HepG2 (cell line): Measurements from ENCODE around the gene COL4A2. TPM values are rescaled to one million over a fixed set of nuclear protein-coding genes. Genes with fewer than 3 reads are reported as not detected.

Experiments
- ATAC-seq: fragments of 200-7000 bp; cut with Tn5 transposase; 3 replicates; pipeline ENCODE4 v1.9.1; 2020; ENCODE audit warnings: mild to moderate bottlenecking, moderate library complexity
- BruUV-seq: library from RNA; stranded (reverse); fragments of 400-500 nt; replicated peaks from 2 replicates; lab custom pipeline; 2021; lab: Mats Ljungman, UMichigan
- CTCF ChIA-PET: fragments of 300-600 bp; formaldehyde crosslinking; extraction: SDS; loops from one replicate; lab custom pipeline; 2021; ENCODE audit warnings: low total read pairs, inconsistent platforms, low intra/inter-chr PET ratio; lab: Yijun Ruan, JAX
- POLR2A ChIA-PET: fragments of 350-600 bp; sonication (Branson Sonifier 250); formaldehyde crosslinking; loops from one replicate; lab custom pipeline; 2020; ENCODE audit warnings: antibody characterized with exemption, inconsistent platforms; lab: Yijun Ruan, JAX
- DNase-seq: peaks from one replicate; pipeline ENCODE4 v3.0.0-alpha.2; 2015; ENCODE audit warnings: low spot score
- FAIRE-seq: peaks from 3 replicates; lab custom pipeline; 2011; peaks lifted over from hg19 to GRCh38; lab: Jason Lieb, UNC
- H2AFZ ChIP-seq: one replicate; pipeline ENCODE4 v1.6.1; 2011; ENCODE audit warnings: low read length, inconsistent platforms
- H3K27ac ChIP-seq: fragments of 300-600 bp; 3 replicates; pipeline ENCODE4 v1.8.0; 2011; ENCODE audit warnings: mixed run types, mild to moderate bottlenecking, mixed read lengths, low read length, inconsistent platforms; ENCODE audit not compliant: insufficient read depth; ENCODE audit errors: extremely low read length
- H3K27me3 ChIP-seq, 2 experiments: fragments of 200-600 bp in 1 of 2; 2 replicates in 1 of 2; 3 replicates in 1 of 2; pipeline versions ENCODE4 v1.6.0 to v1.8.0; 2011; ENCODE audit warnings: low read length in 2 of 2, mild to moderate bottlenecking in 2 of 2, moderate library complexity in 2 of 2, inconsistent platforms in 1 of 2; ENCODE audit not compliant: insufficient read depth in 2 of 2, control insufficient read depth in 1 of 2
- H3K36me3 ChIP-seq, 2 experiments: fragments of 200-600 bp in 1 of 2; replicated peaks in 1 of 2; 2 replicates in 1 of 2; 3 replicates in 1 of 2; pipeline versions ENCODE4 v1.5.1 to v1.8.0; 2011; ENCODE audit warnings: low read length in 2 of 2, inconsistent platforms in 1 of 2; ENCODE audit not compliant: insufficient read depth in 2 of 2, control insufficient read depth in 1 of 2
- H3K4me1 ChIP-seq: 2 replicates; pipeline ENCODE4 v1.5.1; 2012; ENCODE audit warnings: low read length, inconsistent platforms; ENCODE audit not compliant: insufficient read depth
- H3K4me2 ChIP-seq: 2 replicates; pipeline ENCODE4 v1.6.0; 2011; ENCODE audit warnings: low read depth, low read length, inconsistent platforms
- H3K4me3 ChIP-seq, 3 experiments: fragments of 200-600 bp in 1 of 3; sonication (generic), shearing (Covaris generic) in 1 of 3; replicated peaks in 1 of 3; 2 replicates each; pipeline ENCODE4 v1.5.1; 2011 to 2016; ENCODE audit warnings: low read length in 3 of 3, inconsistent platforms in 2 of 3, low read depth in 2 of 3, mild to moderate bottlenecking in 2 of 3, control low read depth in 1 of 3, mixed read lengths in 1 of 3; ENCODE audit not compliant: insufficient read depth in 1 of 3
- H3K79me2 ChIP-seq: one replicate; pipeline ENCODE4 v1.6.1; 2011; ENCODE audit warnings: low read length, inconsistent platforms; ENCODE audit not compliant: insufficient read depth
- H3K9ac ChIP-seq: 2 replicates; pipeline ENCODE4 v1.6.0; 2011; ENCODE audit warnings: mild to moderate bottlenecking, low read depth, low read length, inconsistent platforms; ENCODE audit not compliant: insufficient read depth
- H3K9me3 ChIP-seq: 2 replicates; pipeline ENCODE4 v1.5.1; 2012; ENCODE audit warnings: mild to moderate bottlenecking, low read length
- H4K20me1 ChIP-seq: 2 replicates; pipeline ENCODE4 v1.6.0; 2011; ENCODE audit warnings: inconsistent platforms, mild to moderate bottlenecking, low read length, moderate library complexity; ENCODE audit not compliant: insufficient read depth
- BRD4 ChIP-seq: sonication (generic); formaldehyde crosslinking; IDR thresholded peaks from 2 replicates; pipeline ENCODE4 v1.4.0; 2020; ENCODE audit warnings: missing genetic modification reagents
- PRPF4 ChIP-seq: fragments of 200-400 bp; formaldehyde crosslinking; IDR thresholded peaks from 2 replicates; pipeline ENCODE4 v1.6.1; 2016; ENCODE audit warnings: low read length, low read depth; ENCODE audit not compliant: poor library complexity, severe bottlenecking
- RAD21 ChIP-seq: fragments of 450-650 bp; formaldehyde crosslinking; IDR thresholded peaks from 2 replicates; pipeline ENCODE4 v1.5.0; 2020; ENCODE audit warnings: mild to moderate bottlenecking
- SMYD3 ChIP-seq: sonication (generic); formaldehyde crosslinking; IDR thresholded peaks from 2 replicates; pipeline ENCODE4 v1.8.1; 2023; ENCODE audit warnings: mild to moderate bottlenecking, missing genetic modification reagents
- ZBTB7B ChIP-seq: sonication (generic); formaldehyde crosslinking; IDR thresholded peaks from 2 replicates; pipeline ENCODE4 v1.4.0; 2020; ENCODE audit warnings: missing genetic modification reagents
- whole genome bisulfite sequencing: methylation state at CpG from one replicate; pipeline ENCODE4 v1.1.6; 2017; ENCODE audit warnings: low lambda C conversion rate; 5-methylcytosine and 5-hydroxymethylcytosine counted together
- in situ Hi-C: cut with HindIII; loops from 2 replicates; pipeline ENCODE4 v1.10.0; 2017; ENCODE audit warnings: low pct_unique_long_range_greater_than_20kb; ENCODE audit not compliant: extremely low pct_ligation_motif_present
- intact Hi-C: fragments of 100-400 bp; cut with micrococcal nuclease; formaldehyde crosslinking; loops from one replicate; pipeline ENCODE4 v1.10.0; 2022; ENCODE audit not compliant: unreplicated experiment
- polyA plus RNA-seq, 8 experiments: library from polyadenylated mRNA; depleted of rRNA in 3 of 8; stranded (reverse) in 7 of 8; unstranded in 1 of 8; fragments of >200 nt; fragmentation: Illumina TruSeq in 4 of 8; extraction: Trizol in 4 of 8; gene quantifications; 2 replicates each; pipeline versions ENCODE4 v1.2.1 to v1.2.3, GENCODE V29; 2011 to 2016; ENCODE audit warnings: low read depth in 4 of 8, missing spikeins in 1 of 8, mixed read lengths in 1 of 8; ENCODE audit not compliant: insufficient read depth in 1 of 8
- total RNA-seq, 5 experiments: library from RNA; depleted of rRNA; stranded (reverse); fragments of >200 nt; fragmentation: Illumina TruSeq; extraction: Trizol; gene quantifications; 2 replicates each; pipeline ENCODE4 v1.2.3, GENCODE V29; 2016; ENCODE audit warnings: low read depth in 1 of 5

The COL4A2 gene
- total and polyA plus RNA-seq, 2 of the 13 experiments (the other 11 are each of a cell fraction or from before 2014, with no cell fraction given): 0.22 to 1.9 TPM

- in situ Hi-C loops: no loop called here
- BruUV-seq: no TSS peak
- no peak for FAIRE-seq
Measured at GRCh38 chr13:110319397-110319773, 12.3 kb downstream of the COL4A2 start.

DNA sequence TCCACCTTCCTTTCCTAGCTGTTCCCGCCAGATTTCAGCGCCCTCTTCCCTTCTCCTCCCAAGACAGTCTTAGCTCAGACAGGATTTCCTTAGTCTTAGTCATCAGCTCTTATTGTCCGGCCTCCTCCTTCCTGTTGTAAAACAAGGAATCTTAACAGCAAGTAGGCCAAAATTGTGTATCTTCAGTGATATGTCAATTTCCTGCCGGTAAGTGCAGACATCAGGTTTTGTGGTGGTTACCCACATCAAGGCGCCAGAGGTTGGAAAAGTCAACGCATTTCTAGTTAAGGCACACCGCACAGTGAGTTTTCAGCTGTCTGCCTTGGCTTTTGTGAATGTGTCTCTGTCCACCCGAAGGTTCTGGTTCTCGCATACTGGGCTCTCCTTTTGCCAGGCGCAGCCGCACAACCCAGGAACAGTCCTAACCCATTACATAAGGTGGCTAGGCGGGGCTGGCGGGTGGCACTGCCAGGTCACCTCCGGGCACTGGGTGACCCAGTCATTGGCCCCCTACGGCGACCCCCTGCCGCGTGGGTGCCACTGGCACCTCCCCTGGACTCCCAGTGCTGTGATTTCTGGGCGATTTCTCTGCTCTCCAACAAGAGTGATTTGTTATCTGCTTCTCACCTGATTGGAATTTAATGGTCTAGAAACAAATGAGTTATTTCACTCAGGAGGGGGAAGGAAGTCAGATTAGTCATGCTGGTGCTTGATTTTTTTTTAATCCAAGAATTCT, 12.9 kb downstream of the COL4A2 start:
- FAIRE-seq (no peak), DNase-seq (no peak), ATAC-seq (no peak)
- Histone ChIP-seq H3K79me2 (no peaks in the 10 kb centered on the region), H3K9ac (no peak overlapping the region), H3K27ac (no peak overlapping the region), H3K36me3 (no peaks in the 10 kb centered on the region), H3K4me1 (no peaks in the 10 kb centered on the region), H3K4me2 (no peak overlapping the region), H2AFZ (no peak overlapping the region), H3K9me3 (no peaks in the 10 kb centered on the region), H4K20me1 (no peaks in the 10 kb centered on the region), H3K27me3 (peaks cover 3 to 68% of the 10 kb centered on the region in 2 experiments; a peak in 3 of 5 replicates), H3K4me3 (no peak overlapping the region)
- no TSS peak for BruUV-seq
- in situ Hi-C loops: no loop called here
- CTCF ChIA-PET: no interaction called here
- POLR2A ChIA-PET: no interaction called here
- WGBS: 24% methylated on average over 17 of the region's 19 CpGs
- intact Hi-C loops: no loop called here
- TF ChIP-seq ZBTB7B (CRISPR knock-in tag) (no peak), PRPF4 (no peak), BRD4 (no peak), SMYD3 (CRISPR knock-in tag) (no peak)

More at GRCh38 chr13:110319397-110319773, 12.3 kb downstream of the COL4A2 start:
- Histone ChIP-seq H2AFZ (no peak overlapping the region), H4K20me1 (no peaks in the 10 kb centered on the region), H3K9me3 (no peaks in the 10 kb centered on the region), H3K36me3 (no peaks in the 10 kb centered on the region), H3K27me3 (peaks cover 4 to 72% of the 10 kb centered on the region in 2 experiments; a peak in 3 of 5 replicates), H3K27ac (no peak overlapping the region), H3K9ac (no peak overlapping the region), H3K79me2 (no peaks in the 10 kb centered on the region), H3K4me2 (no peak overlapping the region), H3K4me1 (no peaks in the 10 kb centered on the region), H3K4me3 (no peak overlapping the region)
- ChIA-PET POLR2A (no interaction called here), CTCF (no interaction called here)
- ATAC-seq (no peak), DNase-seq (no peak)
- intact Hi-C loops: no loop called here
- WGBS: 4% methylated on average over 4 of the region's 4 CpGs
- no peak for TF ChIP-seq RAD21 (CRISPR knock-in tag)
- TF ChIP-seq, all 625 proteins: peak for 0
